GM23338 (cell line): ENCODE measurements around the gene AFAP1.

Experiments used
- CREB1 ChIP-seq: fragments of 250-450 bp; sonication (Bioruptor Pico); IDR thresholded peaks from 2 replicates; pipeline ENCODE4 v1.5.0; 2020; ENCODE audit warnings: low read depth, mild to moderate bottlenecking, moderate library complexity
- CTCF ChIP-seq, 2 experiments: fragments of 200-600 bp in 1 of 2; sonication (generic) in 1 of 2; conservative IDR thresholded peaks; 2 replicates each; pipeline versions ENCODE4 v1.5.1 to v1.6.1; 2016 to 2017; ENCODE audit warnings: antibody characterized with exemption in 2 of 2, low read depth in 2 of 2, mild to moderate bottlenecking in 2 of 2, moderate library complexity in 1 of 2
- ETS1 ChIP-seq: IDR thresholded peaks from 2 replicates; pipeline ENCODE4 v1.6.1; 2016; ENCODE audit warnings: antibody characterized with exemption
- EZH2 ChIP-seq: fragments of 200-600 bp; sonication (generic); IDR thresholded peaks from one replicate; pipeline ENCODE4 v1.8.0; 2017; ENCODE audit warnings: antibody characterized with exemption, mild to moderate bottlenecking, low read depth; ENCODE audit not compliant: unreplicated experiment
- EZH2phosphoT487 ChIP-seq: fragments of 200-600 bp; sonication (generic); IDR thresholded peaks from one replicate; pipeline ENCODE4 v1.8.1; 2018; ENCODE audit warnings: antibody characterized with exemption; ENCODE audit not compliant: unreplicated experiment
- JUNB ChIP-seq: IDR thresholded peaks from one replicate; pipeline ENCODE4 v1.6.1; 2016; ENCODE audit warnings: antibody characterized with exemption; ENCODE audit not compliant: unreplicated experiment
- NANOG ChIP-seq: IDR thresholded peaks from 2 replicates; pipeline ENCODE4 v1.6.1; 2016; ENCODE audit warnings: antibody characterized with exemption, borderline replicate concordance
- POLR2AphosphoS5 ChIP-seq: IDR thresholded peaks from 2 replicates; pipeline ENCODE4 v1.6.1; 2016; ENCODE audit warnings: antibody characterized with exemption, low read depth
- REST ChIP-seq: IDR thresholded peaks from one replicate; pipeline ENCODE4 v1.6.1; 2018; ENCODE audit warnings: antibody characterized with exemption; ENCODE audit not compliant: unreplicated experiment
- ZNF331 ChIP-seq: fragments of 250-450 bp; sonication (Bioruptor Pico); IDR thresholded peaks from 2 replicates; pipeline ENCODE4 v1.5.0; 2020; ENCODE audit warnings: low read depth, mild to moderate bottlenecking, moderate library complexity

- TF ChIP-seq EZH2: no peak
- TF ChIP-seq CTCF (conservative IDR thresholded peaks at IDR 0.05; ENCODE audit: low read depth in 2 of 2): no peak
- no peak for TF ChIP-seq ETS1
- TF ChIP-seq EZH2phosphoT487: no peak
- TF ChIP-seq REST: no peak
- TF ChIP-seq POLR2AphosphoS5: no peak
- TF ChIP-seq NANOG: no peak
- TF ChIP-seq CREB1 (CRISPR knock-in tag): no peak
- no peak for TF ChIP-seq JUNB
- no peak for TF ChIP-seq ZNF331
These were observed 44.7 kb upstream of the AFAP1 start for GRCh38 chr4:7984286-7984925.
